ENCODE data around the gene EFHC1.
"Not testable (repeated sequence)": the region's sequence is repeated elsewhere in the genome, so short reads cannot be mapped to it uniquely, and the experiment has no call there.

EFHC1 gene

DNA sequence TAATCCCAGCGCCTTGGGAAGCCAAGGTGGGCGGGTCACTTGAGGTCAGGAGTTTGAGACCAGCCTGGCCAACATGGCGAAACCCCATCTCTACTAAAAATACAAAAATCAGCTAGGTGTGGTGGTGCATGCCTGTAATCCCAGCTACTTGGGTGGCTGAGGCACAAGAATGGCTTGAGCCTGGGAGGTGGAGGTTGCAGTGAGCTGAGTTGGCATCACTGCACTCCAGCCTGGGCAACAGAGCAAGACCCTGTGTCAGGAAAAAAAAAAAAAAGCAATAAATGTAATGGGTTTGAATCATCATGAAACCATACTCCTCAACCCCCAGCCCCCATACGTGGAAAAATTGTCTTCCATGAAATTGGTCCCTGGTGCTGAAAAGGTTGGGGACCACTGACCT is 32.0 kb upstream of the EFHC1 start:
- H3K4me3 ChIP-seq (ENCODE audit: low read length); H3K4me2 ChIP-seq (ENCODE audit: low read length); H3K9me3 ChIP-seq (replicated peaks; ENCODE audit: low read length); H3K27me3 ChIP-seq (ENCODE audit: control insufficient read depth, insufficient read depth, low read length); H3K36me3 ChIP-seq (ENCODE audit: insufficient read depth, low read length); H3K9ac ChIP-seq (ENCODE audit: low read depth, low read length): not testable (repeated sequence)
- peaks cover 26% of the 10 kb centered on the region for H3K4me1 ChIP-seq (ENCODE audit: control insufficient read depth, insufficient read depth, low read length)

DNA sequence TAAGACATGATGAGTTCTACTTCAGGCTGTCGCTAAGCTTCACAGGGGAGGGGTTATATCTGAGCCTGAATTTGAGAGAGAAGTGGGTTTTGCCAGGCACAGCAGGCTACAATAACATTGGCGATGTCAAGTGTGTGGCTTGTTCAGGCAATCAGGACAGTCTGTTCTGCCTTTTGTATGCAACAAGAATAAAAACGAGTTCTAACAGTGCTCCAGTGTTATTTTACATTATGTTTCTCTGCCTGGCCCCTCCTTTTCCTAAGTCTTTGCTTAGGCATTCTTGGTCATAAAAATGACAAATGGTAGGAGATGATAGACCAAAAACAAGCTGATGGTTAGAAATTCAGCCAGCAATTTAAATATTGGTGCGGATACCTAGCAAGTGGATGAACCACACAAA is 31.4 kb upstream of the EFHC1 start:
- peaks cover 26% of the 10 kb centered on the region for H3K4me1 ChIP-seq (ENCODE audit: control insufficient read depth, insufficient read depth, low read length)

DNA sequence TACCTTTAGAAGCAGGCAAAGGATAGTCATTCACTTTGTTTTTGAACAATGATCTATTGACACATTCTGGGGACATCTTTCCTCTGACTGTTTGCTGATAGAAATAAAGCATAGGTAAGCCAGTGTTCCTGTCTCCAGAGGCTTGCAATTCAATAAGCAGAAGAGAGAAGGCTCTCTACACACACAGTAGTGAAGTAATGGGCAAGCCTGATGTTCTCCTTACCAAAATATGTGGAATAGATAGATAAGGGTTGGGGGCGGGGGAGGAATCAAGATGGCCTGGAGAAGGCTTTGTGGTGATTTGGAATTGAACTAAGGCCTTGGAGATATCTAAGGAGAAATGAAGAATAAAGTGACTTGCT is 30.9 kb upstream of the EFHC1 start:
- H3K4me3 ChIP-seq (ENCODE audit: low read length) = no peak overlapping the region

More for the DNA sequence above, 31.4 kb upstream of the EFHC1 start:
- H3K36me3 ChIP-seq (ENCODE audit: insufficient read depth, low read length) = no peaks in the 10 kb centered on the region
- no peaks in the 10 kb centered on the region for H3K27me3 ChIP-seq (ENCODE audit: control insufficient read depth, insufficient read depth, low read length)
- H3K4me3 ChIP-seq (ENCODE audit: low read length) = no peak overlapping the region
- no peak overlapping the region for H3K9ac ChIP-seq (ENCODE audit: low read depth, low read length)
- H3K9me3 ChIP-seq (replicated peaks; ENCODE audit: low read length) = no peaks in the 10 kb centered on the region
- no peak overlapping the region for H3K4me2 ChIP-seq (ENCODE audit: low read length)

DNA sequence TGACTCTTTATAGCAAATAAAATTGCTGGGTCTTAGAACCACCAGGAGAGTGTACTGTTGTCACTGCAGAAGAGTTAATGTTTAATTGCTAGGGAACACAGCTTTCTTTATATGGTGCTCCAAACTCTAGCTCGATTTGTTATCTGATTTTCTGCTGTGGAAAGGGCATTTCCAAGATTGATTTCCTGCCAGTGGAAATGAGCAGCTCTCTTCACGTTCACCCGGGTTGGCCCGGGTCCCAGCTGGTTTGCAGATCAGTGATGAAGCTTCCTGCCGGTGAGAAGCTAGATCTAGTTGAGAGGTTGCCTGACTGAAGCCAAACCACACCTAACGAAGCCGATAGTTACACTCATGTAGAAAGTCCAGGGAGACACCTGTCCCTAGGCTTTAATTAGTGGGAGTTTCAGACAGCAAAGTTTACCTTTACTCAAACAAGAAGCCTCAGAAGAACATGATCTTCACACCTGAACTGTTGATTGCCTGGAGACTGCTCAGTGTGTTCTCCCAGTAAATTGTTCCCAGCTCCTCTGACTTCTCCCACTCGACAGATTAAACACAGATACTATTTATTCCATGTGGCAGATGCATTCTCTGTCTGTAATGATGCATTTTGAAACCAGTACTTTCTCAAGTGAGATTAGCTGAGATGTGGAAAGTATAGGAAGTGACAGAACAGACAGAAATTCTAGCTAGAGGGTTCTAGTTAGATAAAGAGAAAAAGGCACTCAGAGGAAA is 30.3 kb upstream of the EFHC1 start:
- no peaks in the 10 kb centered on the region for H3K36me3 ChIP-seq (ENCODE audit: insufficient read depth, low read length)
- no peaks in the 10 kb centered on the region for H3K9me3 ChIP-seq (replicated peaks; ENCODE audit: low read length)
- no peaks in the 10 kb centered on the region for H3K27me3 ChIP-seq (ENCODE audit: control insufficient read depth, insufficient read depth, low read length)
- peak overlapping the region; percentile 46 for H3K4me2 ChIP-seq (ENCODE audit: low read length)
- no peak overlapping the region for H3K4me3 ChIP-seq (ENCODE audit: low read length)
- H3K9ac ChIP-seq (ENCODE audit: low read depth, low read length) = no peak overlapping the region
- H3K4me1 ChIP-seq (ENCODE audit: control insufficient read depth, insufficient read depth, low read length) = peaks cover 26% of the 10 kb centered on the region

More for the DNA sequence above, 30.9 kb upstream of the EFHC1 start:
- Histone ChIP-seq H3K4me1 (ENCODE audit: control insufficient read depth, insufficient read depth, low read length) (peaks cover 26% of the 10 kb centered on the region), H3K9ac (ENCODE audit: low read depth, low read length) (no peak overlapping the region), H3K9me3 (replicated peaks; ENCODE audit: low read length) (no peaks in the 10 kb centered on the region), H3K27me3 (ENCODE audit: control insufficient read depth, insufficient read depth, low read length) (no peaks in the 10 kb centered on the region), H3K4me2 (ENCODE audit: low read length) (no peak overlapping the region), H3K36me3 (ENCODE audit: insufficient read depth, low read length) (no peaks in the 10 kb centered on the region)

DNA sequence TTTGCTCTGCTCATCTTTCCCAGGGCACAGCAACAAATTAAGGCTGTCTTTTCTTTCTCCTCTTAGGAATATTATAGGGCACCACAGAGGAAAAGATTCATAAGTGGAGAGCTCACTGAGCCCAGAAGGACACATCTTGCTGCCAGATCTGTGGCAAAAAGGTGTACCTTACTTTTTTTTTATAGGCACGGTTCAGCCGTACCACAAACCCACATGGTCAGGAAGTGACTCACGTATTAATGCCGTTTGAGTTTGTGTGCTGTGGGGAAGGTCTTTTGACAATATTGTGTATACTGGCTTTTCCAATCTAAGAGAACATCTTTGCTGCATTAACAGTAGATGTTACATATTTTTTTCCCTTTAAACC is 29.8 kb upstream of the EFHC1 start:
- peaks cover 26% of the 10 kb centered on the region for H3K4me1 ChIP-seq (ENCODE audit: control insufficient read depth, insufficient read depth, low read length)

DNA sequence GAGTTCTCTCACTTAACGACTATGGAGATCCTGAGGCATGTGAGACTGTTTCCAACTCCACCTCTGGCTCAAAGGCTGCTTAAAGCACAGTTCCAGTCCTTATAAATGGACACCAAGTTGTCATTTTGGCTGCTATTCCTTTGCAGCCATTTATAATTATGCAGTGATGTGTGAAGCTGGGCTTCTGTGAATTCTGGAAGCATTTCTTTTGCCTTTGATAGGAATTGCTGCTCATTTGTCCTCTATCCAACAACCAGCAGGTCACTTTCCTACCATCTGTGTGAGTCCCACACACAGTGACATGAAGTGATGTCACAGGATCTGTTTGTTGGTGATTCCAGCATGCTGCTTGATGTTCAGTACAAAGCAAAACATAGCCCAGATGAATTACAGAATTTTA is 28.5 kb upstream of the EFHC1 start:
- no peak overlapping the region for H3K4me3 ChIP-seq (ENCODE audit: low read length)
- H3K27me3 ChIP-seq (ENCODE audit: control insufficient read depth, insufficient read depth, low read length) = no peaks in the 10 kb centered on the region
- no peak overlapping the region for H3K9ac ChIP-seq (ENCODE audit: low read depth, low read length)
- H3K36me3 ChIP-seq (ENCODE audit: insufficient read depth, low read length) = no peaks in the 10 kb centered on the region
- H3K9me3 ChIP-seq (replicated peaks; ENCODE audit: low read length) = no peaks in the 10 kb centered on the region
- H3K4me2 ChIP-seq (ENCODE audit: low read length) = no peak overlapping the region
- peaks cover 26% of the 10 kb centered on the region for H3K4me1 ChIP-seq (ENCODE audit: control insufficient read depth, insufficient read depth, low read length)

More for the DNA sequence above, 29.8 kb upstream of the EFHC1 start:
- Histone ChIP-seq H3K9ac (ENCODE audit: low read depth, low read length) (no peak overlapping the region), H3K9me3 (replicated peaks; ENCODE audit: low read length) (no peaks in the 10 kb centered on the region), H3K4me3 (ENCODE audit: low read length) (no peak overlapping the region), H3K27me3 (ENCODE audit: control insufficient read depth, insufficient read depth, low read length) (no peaks in the 10 kb centered on the region), H3K4me2 (ENCODE audit: low read length) (peak overlapping the region; percentile 46), H3K36me3 (ENCODE audit: insufficient read depth, low read length) (no peaks in the 10 kb centered on the region)

DNA sequence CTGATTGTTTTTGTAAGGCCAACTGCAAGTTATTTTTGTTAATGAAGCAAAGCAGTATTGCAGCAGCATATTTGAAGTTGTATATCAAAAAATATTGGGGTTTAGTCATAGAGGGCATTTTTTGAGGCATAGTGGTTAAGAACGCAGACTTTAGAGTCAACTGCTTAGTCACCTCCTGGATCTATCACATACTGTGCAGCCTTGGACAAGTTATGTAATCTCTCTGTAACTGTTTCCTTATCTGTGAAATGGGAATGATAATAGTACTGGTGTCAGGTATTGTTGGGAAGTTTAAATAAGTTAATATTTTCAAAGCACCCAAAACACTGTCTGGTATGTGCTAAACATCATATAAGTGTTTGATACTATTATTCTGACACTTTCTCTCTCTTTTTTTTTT is 27.2 kb upstream of the EFHC1 start:
- Histone ChIP-seq H3K4me2 (ENCODE audit: low read length) (no peak overlapping the region), H3K9me3 (replicated peaks; ENCODE audit: low read length) (no peaks in the 10 kb centered on the region), H3K27me3 (ENCODE audit: control insufficient read depth, insufficient read depth, low read length) (no peaks in the 10 kb centered on the region), H3K9ac (ENCODE audit: low read depth, low read length) (no peak overlapping the region), H3K4me1 (ENCODE audit: control insufficient read depth, insufficient read depth, low read length) (peaks cover 26% of the 10 kb centered on the region), H3K4me3 (ENCODE audit: low read length) (no peak overlapping the region), H3K36me3 (ENCODE audit: insufficient read depth, low read length) (no peaks in the 10 kb centered on the region)

DNA sequence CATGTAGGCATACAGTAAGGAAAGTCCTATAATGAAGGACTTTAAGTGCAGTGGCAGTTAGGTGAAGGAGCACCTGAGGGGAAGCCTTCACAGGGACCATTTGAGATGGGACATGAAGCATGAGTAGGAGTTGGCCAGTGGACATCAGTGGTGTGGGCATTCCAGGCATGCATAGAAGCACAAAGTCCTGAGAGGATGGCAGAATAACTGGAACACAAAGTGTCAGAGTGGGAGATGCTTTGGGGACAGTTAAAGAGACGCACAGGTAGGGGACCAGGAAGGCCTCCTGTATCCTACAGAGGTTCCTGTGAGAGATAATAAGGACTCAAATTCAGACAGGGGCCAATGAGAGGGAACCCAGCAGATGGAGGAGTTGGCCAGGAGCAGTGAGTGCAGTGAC is 26.4 kb upstream of the EFHC1 start:
- Histone ChIP-seq H3K9me3 (replicated peaks; ENCODE audit: low read length) (no peaks in the 10 kb centered on the region), H3K27me3 (ENCODE audit: control insufficient read depth, insufficient read depth, low read length) (no peaks in the 10 kb centered on the region), H3K36me3 (ENCODE audit: insufficient read depth, low read length) (no peaks in the 10 kb centered on the region), H3K4me2 (ENCODE audit: low read length) (no peak overlapping the region), H3K9ac (ENCODE audit: low read depth, low read length) (no peak overlapping the region), H3K4me1 (ENCODE audit: control insufficient read depth, insufficient read depth, low read length) (peaks cover 26% of the 10 kb centered on the region), H3K4me3 (ENCODE audit: low read length) (no peak overlapping the region)

DNA sequence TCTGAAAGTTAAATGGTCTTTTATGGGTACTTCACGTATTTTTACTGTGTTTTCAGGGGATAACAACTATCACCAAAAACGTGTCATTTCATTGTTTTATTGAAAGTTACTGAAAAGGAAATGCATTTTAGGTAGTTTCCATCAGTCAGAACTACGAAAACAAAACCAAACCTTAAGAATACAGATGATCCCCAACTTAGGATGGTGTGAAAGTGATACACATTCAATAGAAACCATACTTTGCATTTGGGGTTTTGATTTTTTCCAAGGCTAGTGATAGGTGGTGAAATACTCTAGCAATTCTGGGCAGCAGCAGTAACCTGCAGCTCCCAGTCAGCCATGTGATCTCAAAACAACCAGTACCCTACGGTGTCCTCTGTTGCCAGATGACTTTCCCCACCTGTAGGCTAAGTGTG is 25.9 kb upstream of the EFHC1 start:
- Histone ChIP-seq H3K4me3 (ENCODE audit: low read length) (no peak overlapping the region), H3K4me1 (ENCODE audit: control insufficient read depth, insufficient read depth, low read length) (peaks cover 26% of the 10 kb centered on the region), H3K4me2 (ENCODE audit: low read length) (no peak overlapping the region), H3K9ac (ENCODE audit: low read depth, low read length) (no peak overlapping the region), H3K27me3 (ENCODE audit: control insufficient read depth, insufficient read depth, low read length) (no peaks in the 10 kb centered on the region), H3K9me3 (replicated peaks; ENCODE audit: low read length) (no peaks in the 10 kb centered on the region), H3K36me3 (ENCODE audit: insufficient read depth, low read length) (no peaks in the 10 kb centered on the region)

DNA sequence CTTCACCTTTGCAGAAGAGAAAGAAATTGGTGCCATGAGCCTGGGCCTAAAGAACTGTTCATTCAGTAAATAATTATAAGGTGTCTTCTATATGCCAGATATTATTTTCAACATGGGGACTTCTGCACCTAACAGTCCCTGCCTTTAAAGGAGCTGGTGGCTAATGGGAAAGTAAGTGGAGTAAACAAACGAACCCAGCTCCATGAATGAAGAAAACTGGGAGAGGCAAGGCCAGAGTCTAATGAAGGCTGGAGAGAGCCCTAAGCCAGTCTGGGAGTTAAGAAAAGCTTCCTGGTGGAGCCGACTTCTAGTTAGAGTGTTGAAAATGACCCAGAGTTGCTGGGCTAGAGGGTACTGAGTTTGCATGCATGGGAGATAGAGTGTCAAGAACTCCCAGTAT is 24.2 kb upstream of the EFHC1 start:
- Histone ChIP-seq H3K36me3 (ENCODE audit: insufficient read depth, low read length) (no peaks in the 10 kb centered on the region), H3K9me3 (replicated peaks; ENCODE audit: low read length) (no peaks in the 10 kb centered on the region), H3K4me2 (ENCODE audit: low read length) (no peak overlapping the region), H3K9ac (ENCODE audit: low read depth, low read length) (no peak overlapping the region), H3K4me1 (ENCODE audit: control insufficient read depth, insufficient read depth, low read length) (peaks cover 13% of the 10 kb centered on the region), H3K27me3 (ENCODE audit: control insufficient read depth, insufficient read depth, low read length) (no peaks in the 10 kb centered on the region), H3K4me3 (ENCODE audit: low read length) (no peak overlapping the region)

DNA sequence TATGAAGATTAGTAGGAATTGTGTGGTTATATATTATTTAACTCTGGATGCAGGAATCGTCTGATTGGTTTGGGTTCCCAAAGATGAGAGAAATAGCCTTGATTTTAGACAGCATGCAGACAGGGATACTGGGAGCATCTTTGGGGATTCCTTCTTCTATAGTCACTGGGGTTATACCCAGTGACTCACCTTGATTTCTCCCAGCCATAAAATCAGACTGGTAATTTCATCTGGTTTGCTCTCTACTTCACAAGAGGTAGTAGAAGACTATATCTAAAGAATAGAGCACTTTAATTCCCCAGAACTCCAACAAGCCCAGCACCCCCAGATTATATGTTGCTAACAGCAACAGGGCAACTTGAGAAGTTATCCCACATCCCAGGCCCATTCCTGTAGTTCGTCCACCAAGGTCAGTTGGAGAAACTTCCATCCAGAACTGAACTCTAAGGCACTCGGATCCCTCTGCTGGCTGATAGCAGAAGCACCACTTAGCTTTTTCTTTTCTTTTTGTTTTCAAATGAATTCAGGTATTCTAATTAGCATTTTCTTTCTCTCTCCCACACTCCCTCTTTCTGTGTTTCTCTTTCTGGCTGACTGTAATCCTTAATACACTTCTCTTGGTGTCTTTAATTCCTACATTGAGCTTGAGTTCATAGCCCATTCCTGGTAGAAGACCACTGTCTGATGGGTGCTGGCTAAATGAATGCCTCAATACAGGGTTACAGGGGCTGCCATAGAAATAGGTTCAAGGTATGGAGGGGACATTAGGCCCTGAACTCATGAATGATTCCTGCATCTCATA is 20.4 kb upstream of the EFHC1 start:
- peaks cover 6% of the 10 kb centered on the region for H3K4me1 ChIP-seq (ENCODE audit: control insufficient read depth, insufficient read depth, low read length)
- H3K4me2 ChIP-seq (ENCODE audit: low read length) = no peak overlapping the region
- H3K27me3 ChIP-seq (ENCODE audit: control insufficient read depth, insufficient read depth, low read length) = no peaks in the 10 kb centered on the region
- no peaks in the 10 kb centered on the region for H3K9me3 ChIP-seq (replicated peaks; ENCODE audit: low read length)
- peaks cover 5% of the 10 kb centered on the region for H3K36me3 ChIP-seq (ENCODE audit: insufficient read depth, low read length)
- H3K4me3 ChIP-seq (ENCODE audit: low read length) = no peak overlapping the region
- no peak overlapping the region for H3K9ac ChIP-seq (ENCODE audit: low read depth, low read length)

All from skeletal muscle satellite cell (primary cell).